ENCODE results near the gene CDC27.
"Not testable (repeated sequence)": the region's sequence is repeated elsewhere in the genome, so short reads cannot be mapped to it uniquely, and the experiment has no call there.

The CDC27 gene

GRCh38 chr17:47184681-47185080 is 4.4 kb downstream of the CDC27 start:
- Histone ChIP-seq H2AFZ (ENCODE audit: low read length) (no peak overlapping the region), H3K9me3 (ENCODE audit: insufficient read depth, low read depth, low read length) (no peaks in the 10 kb centered on the region), H3F3A (ENCODE audit: low read depth) (peaks cover 5% of the 10 kb centered on the region; the same call in 1 of the 2 replicates), H4K20me1 (ENCODE audit: insufficient read depth, low read length, poor library complexity, severe bottlenecking) (peaks cover 90% of the 10 kb centered on the region), H3K27me3 (ENCODE audit: insufficient read depth, low read length, poor library complexity, severe bottlenecking) (peaks cover 5% of the 10 kb centered on the region), H3K36me3 (ENCODE audit: insufficient read depth, low read length) (peaks cover 11% of the 10 kb centered on the region; the same call in 1 of the 2 replicates), H3K4me2 (ENCODE audit: low read depth, low read length, poor library complexity, severe bottlenecking) (peak overlapping the region; percentile 96), H3K4me1 (ENCODE audit: insufficient read depth, low read length, poor library complexity, severe bottlenecking) (peaks cover 71% of the 10 kb centered on the region), H3K9me2 (replicated peaks; ENCODE audit: low read depth, low read length) (no peaks in the 10 kb centered on the region), H3K9ac (ENCODE audit: low read depth, low read length, poor library complexity, severe bottlenecking) (peak overlapping the region; percentile 43), H3K4me3 (ENCODE audit: low read length, poor library complexity, severe bottlenecking) (peak overlapping the region; percentile 97), H3K79me2 (ENCODE audit: insufficient read depth, low read length) (peaks cover 94% of the 10 kb centered on the region)
- no peak for TF ChIP-seq CTCF (conservative IDR thresholded peaks at IDR 0.05; ENCODE audit: low read length)
- no peak for TF ChIP-seq EZH2phosphoT487 (IDR thresholded peaks at IDR 0.05; ENCODE audit: borderline replicate concordance)

- H2AFZ ChIP-seq (ENCODE audit: low read length); H3F3A ChIP-seq (ENCODE audit: low read depth); H3K9me3 ChIP-seq (ENCODE audit: insufficient read depth, low read depth, low read length); H3K9ac ChIP-seq (ENCODE audit: low read depth, low read length, poor library complexity, severe bottlenecking); H3K27me3 ChIP-seq (ENCODE audit: insufficient read depth, low read length, poor library complexity, severe bottlenecking); H3K9me2 ChIP-seq (replicated peaks; ENCODE audit: low read depth, low read length): not testable (repeated sequence)
- H3K4me3 ChIP-seq (ENCODE audit: low read length, poor library complexity, severe bottlenecking), result peak overlapping the region; percentile 97
- H3K4me1 ChIP-seq (ENCODE audit: insufficient read depth, low read length, poor library complexity, severe bottlenecking), result peaks cover 75% of the 10 kb centered on the region
- peaks cover 96% of the 10 kb centered on the region for H4K20me1 ChIP-seq (ENCODE audit: insufficient read depth, low read length, poor library complexity, severe bottlenecking)
- peaks cover 100% of the 10 kb centered on the region for H3K79me2 ChIP-seq (ENCODE audit: insufficient read depth, low read length)
- H3K36me3 ChIP-seq (ENCODE audit: insufficient read depth, low read length), result peaks cover 41% of the 10 kb centered on the region; the same call in 1 of the 2 replicates
- peak overlapping the region; percentile 96 for H3K4me2 ChIP-seq (ENCODE audit: low read depth, low read length, poor library complexity, severe bottlenecking)
Measured at GRCh38 chr17:47180988-47181387, 8.1 kb downstream of the CDC27 start.

- peaks cover 47% of the 10 kb centered on the region; the same call in 1 of the 2 replicates for H3K36me3 ChIP-seq (ENCODE audit: insufficient read depth, low read length)
Measured at GRCh38 chr17:47180337-47180736, 8.8 kb downstream of the CDC27 start.

More at GRCh38 chr17:47180337-47180736, 8.8 kb downstream of the CDC27 start:
- H3K4me3 ChIP-seq (ENCODE audit: low read length, poor library complexity, severe bottlenecking), result peak overlapping the region; percentile 29
- no peaks in the 10 kb centered on the region for H3K9me3 ChIP-seq (ENCODE audit: insufficient read depth, low read depth, low read length)
- peaks cover 96% of the 10 kb centered on the region for H4K20me1 ChIP-seq (ENCODE audit: insufficient read depth, low read length, poor library complexity, severe bottlenecking)
- TF ChIP-seq EZH2phosphoT487 (IDR thresholded peaks at IDR 0.05; ENCODE audit: borderline replicate concordance) (no peak), CTCF (conservative IDR thresholded peaks at IDR 0.05; ENCODE audit: low read length) (no peak)
- peak overlapping the region; percentile 96 for H3K4me2 ChIP-seq (ENCODE audit: low read depth, low read length, poor library complexity, severe bottlenecking)
- H3K9ac ChIP-seq (ENCODE audit: low read depth, low read length, poor library complexity, severe bottlenecking), result no peak overlapping the region
- H3K27me3 ChIP-seq (ENCODE audit: insufficient read depth, low read length, poor library complexity, severe bottlenecking), result no peaks in the 10 kb centered on the region
- peaks cover 5% of the 10 kb centered on the region; the same call in 1 of the 2 replicates for H3F3A ChIP-seq (ENCODE audit: low read depth)
- H3K9me2 ChIP-seq (replicated peaks; ENCODE audit: low read depth, low read length), result no peaks in the 10 kb centered on the region
- peaks cover 70% of the 10 kb centered on the region for H3K4me1 ChIP-seq (ENCODE audit: insufficient read depth, low read length, poor library complexity, severe bottlenecking)
- H2AFZ ChIP-seq (ENCODE audit: low read length), result no peak overlapping the region
- H3K79me2 ChIP-seq (ENCODE audit: insufficient read depth, low read length), result peaks cover 100% of the 10 kb centered on the region

All from Loucy (cell line).